ENCODE data around the gene GPR37. TPM values are rescaled to one million over a fixed set of nuclear protein-coding genes. Genes with fewer than 3 reads are reported as not detected.

Gene GPR37
- total and polyA plus RNA-seq, 2 experiments from 2014 or later: 3.6 to 8.8 TPM

- TF ChIP-seq CTCF (IDR thresholded peaks at IDR 0.05; ENCODE audit: poor library complexity) (no peak), EZH2phosphoT487 (IDR thresholded peaks at IDR 0.05; ENCODE audit: low read depth, severe bottlenecking, unreplicated experiment) (no peak), EZH2 (IDR thresholded peaks at IDR 0.05; ENCODE audit: borderline replicate concordance) (no peak)
- WGBS (ENCODE audit: low lambda C conversion rate, missing lambda C conversion rate): 82% methylated on average over 3 of the region's 3 CpGs
- H3K4me1 ChIP-seq (ENCODE audit: insufficient read depth): no peaks in the 10 kb centered on the region
- H3K4me2 ChIP-seq: no peak overlapping the region
- no peak overlapping the region for H2AFZ ChIP-seq
- H3K4me3 ChIP-seq: no peak overlapping the region
- no peak overlapping the region for H3K27ac ChIP-seq
- no peak for DNase-seq (ENCODE audit: low spot score)
- peaks cover 5% of the 10 kb centered on the region for H3K27me3 ChIP-seq
- no peaks in the 10 kb centered on the region for H3K36me3 ChIP-seq (replicated peaks; ENCODE audit: insufficient read depth, low read depth)
- no peaks in the 10 kb centered on the region for H3K79me2 ChIP-seq
- no peaks in the 10 kb centered on the region for H3K9me2 ChIP-seq (replicated peaks; ENCODE audit: insufficient read depth)
- no peaks in the 10 kb centered on the region for H3K9me3 ChIP-seq (ENCODE audit: low read depth)
- no peaks in the 10 kb centered on the region for H4K20me1 ChIP-seq (ENCODE audit: insufficient read depth, poor library complexity, severe bottlenecking)
Observed at GRCh38 chr7:124773339-124773738, 7.7 kb upstream of the GPR37 start.

GRCh38 chr7:124769136-124769535 lies 3.5 kb upstream of the GPR37 start:
- peaks cover 6% of the 10 kb centered on the region for H3K4me1 ChIP-seq (ENCODE audit: insufficient read depth)
- no peaks in the 10 kb centered on the region for H4K20me1 ChIP-seq (ENCODE audit: insufficient read depth, poor library complexity, severe bottlenecking)
- H3K27me3 ChIP-seq: peaks cover 16% of the 10 kb centered on the region
- no peak overlapping the region for H3K4me2 ChIP-seq
- DNase-seq (ENCODE audit: low spot score): no peak
- H3K9me3 ChIP-seq (ENCODE audit: low read depth): no peaks in the 10 kb centered on the region
- no peaks in the 10 kb centered on the region for H3K9me2 ChIP-seq (replicated peaks; ENCODE audit: insufficient read depth)
- H3K27ac ChIP-seq: no peak overlapping the region
- no peak overlapping the region for H2AFZ ChIP-seq
- WGBS (ENCODE audit: low lambda C conversion rate, missing lambda C conversion rate): 100% methylated on average over 1 of the region's 1 CpG
- no peaks in the 10 kb centered on the region for H3K79me2 ChIP-seq
- no peaks in the 10 kb centered on the region for H3K36me3 ChIP-seq (replicated peaks; ENCODE audit: insufficient read depth, low read depth)
- H3K4me3 ChIP-seq: no peak overlapping the region
- TF ChIP-seq EZH2 (IDR thresholded peaks at IDR 0.05; ENCODE audit: borderline replicate concordance): no peak

- Histone ChIP-seq H2AFZ (no peak overlapping the region), H3K27ac (no peak overlapping the region), H3K4me1 (ENCODE audit: insufficient read depth) (peaks cover 6% of the 10 kb centered on the region), H3K36me3 (replicated peaks; ENCODE audit: insufficient read depth, low read depth) (no peaks in the 10 kb centered on the region), H3K4me2 (no peak overlapping the region), H3K79me2 (no peaks in the 10 kb centered on the region), H4K20me1 (ENCODE audit: insufficient read depth, poor library complexity, severe bottlenecking) (no peaks in the 10 kb centered on the region), H3K4me3 (no peak overlapping the region), H3K27me3 (peaks cover 18% of the 10 kb centered on the region), H3K9me3 (ENCODE audit: low read depth) (no peaks in the 10 kb centered on the region), H3K9me2 (replicated peaks; ENCODE audit: insufficient read depth) (no peaks in the 10 kb centered on the region)
- TF ChIP-seq EZH2 (IDR thresholded peaks at IDR 0.05; ENCODE audit: borderline replicate concordance): no peak
- no peak for TF ChIP-seq EZH2phosphoT487 (IDR thresholded peaks at IDR 0.05; ENCODE audit: low read depth, severe bottlenecking, unreplicated experiment)
- no peak for TF ChIP-seq CTCF (IDR thresholded peaks at IDR 0.05; ENCODE audit: poor library complexity)
- no peak for DNase-seq (ENCODE audit: low spot score)
- 92% methylated on average over 1 of the region's 1 CpG for WGBS (ENCODE audit: low lambda C conversion rate, missing lambda C conversion rate)
Observed at GRCh38 chr7:124768525-124768924, 2.9 kb upstream of the GPR37 start.

GRCh38 chr7:124764847-124765400 lies 668 bp downstream of the GPR37 start:
- TF ChIP-seq EZH2phosphoT487 (IDR thresholded peaks at IDR 0.05; ENCODE audit: low read depth, severe bottlenecking, unreplicated experiment) (no peak), EZH2 (IDR thresholded peaks at IDR 0.05; ENCODE audit: borderline replicate concordance) (no peak), CTCF (IDR thresholded peaks at IDR 0.05; ENCODE audit: poor library complexity) (no peak)
- DNase-seq (ENCODE audit: low spot score): peak; percentile 26
- 2% methylated on average over 26 of the region's 26 CpGs for WGBS (ENCODE audit: low lambda C conversion rate, missing lambda C conversion rate)
- Histone ChIP-seq H3K9me2 (replicated peaks; ENCODE audit: insufficient read depth) (no peaks in the 10 kb centered on the region), H2AFZ (peak overlapping the region; percentile 89), H3K27me3 (peaks cover 23% of the 10 kb centered on the region), H3K36me3 (replicated peaks; ENCODE audit: insufficient read depth, low read depth) (no peaks in the 10 kb centered on the region), H3K4me3 (peak overlapping the region; percentile 57), H3K4me1 (ENCODE audit: insufficient read depth) (peaks cover 18% of the 10 kb centered on the region), H3K27ac (peak overlapping the region; percentile 62), H3K9me3 (ENCODE audit: low read depth) (no peaks in the 10 kb centered on the region), H4K20me1 (ENCODE audit: insufficient read depth, poor library complexity, severe bottlenecking) (no peaks in the 10 kb centered on the region), H3K79me2 (no peaks in the 10 kb centered on the region), H3K4me2 (peak overlapping the region; percentile 95)
